Lower leg skin (tissue), 4 donors: Measurements from ENCODE around the gene MDM2. TPM values are rescaled to one million over a fixed set of nuclear protein-coding genes. Genes with fewer than 3 reads are reported as not detected.
"Not testable (repeated sequence)": the region's sequence is repeated elsewhere in the genome, so short reads cannot be mapped to it uniquely, and the experiment has no call there.

ENCODE experiments used
- DNase-seq, 2 donors: peaks; one replicate each; pipeline ENCODE4 v3.0.0-alpha.2; 2019; ENCODE audit warnings: low spot score in 2 of 2
- H3K4me3 ChIP-seq: fragments of 200-600 bp; sonication (generic); 2 replicates; pipeline ENCODE4 v1.5.1; 2017; ENCODE audit warnings: mild to moderate bottlenecking, low read depth; ENCODE audit not compliant: poor library complexity, severe bottlenecking
- POLR2A ChIP-seq, 2 donors: fragments of 450-650 bp; IDR thresholded peaks; one replicate each; pipeline ENCODE4 v1.6.1; 2016 to 2017; ENCODE audit warnings: antibody characterized with exemption in 2 of 2, mild to moderate bottlenecking in 1 of 2, moderate library complexity in 1 of 2
- WGBS, 2 donors: methylation state at CpG; one replicate each; pipeline ENCODE4 v1.1.5; 2018; 5-methylcytosine and 5-hydroxymethylcytosine counted together
- intact Hi-C: fragments of 100-400 bp; cut with DNase I; formaldehyde crosslinking; loops from one replicate; pipeline ENCODE4 v1.15.0; 2023; ENCODE audit warnings: low total_unique reads
- total RNA-seq, 4 donors: library from RNA; depleted of rRNA; stranded (reverse); fragments of >200 nt; gene quantifications; one replicate each; pipeline ENCODE4 v1.1.0, GENCODE V29; 2016
- TF ChIP-seq, protein P1 (sequence below), 3 donors: fragments of 450-650 bp; IDR thresholded peaks; one replicate each; pipeline ENCODE4 v1.5.1; 2016; ENCODE audit warnings: antibody characterized with exemption in 3 of 3, mild to moderate bottlenecking in 3 of 3, moderate library complexity in 2 of 3

The MDM2 gene
- total RNA-seq, 4 donors from 2014 or later, result 50.0 to 73.4 (median 60.3) TPM

DNA sequence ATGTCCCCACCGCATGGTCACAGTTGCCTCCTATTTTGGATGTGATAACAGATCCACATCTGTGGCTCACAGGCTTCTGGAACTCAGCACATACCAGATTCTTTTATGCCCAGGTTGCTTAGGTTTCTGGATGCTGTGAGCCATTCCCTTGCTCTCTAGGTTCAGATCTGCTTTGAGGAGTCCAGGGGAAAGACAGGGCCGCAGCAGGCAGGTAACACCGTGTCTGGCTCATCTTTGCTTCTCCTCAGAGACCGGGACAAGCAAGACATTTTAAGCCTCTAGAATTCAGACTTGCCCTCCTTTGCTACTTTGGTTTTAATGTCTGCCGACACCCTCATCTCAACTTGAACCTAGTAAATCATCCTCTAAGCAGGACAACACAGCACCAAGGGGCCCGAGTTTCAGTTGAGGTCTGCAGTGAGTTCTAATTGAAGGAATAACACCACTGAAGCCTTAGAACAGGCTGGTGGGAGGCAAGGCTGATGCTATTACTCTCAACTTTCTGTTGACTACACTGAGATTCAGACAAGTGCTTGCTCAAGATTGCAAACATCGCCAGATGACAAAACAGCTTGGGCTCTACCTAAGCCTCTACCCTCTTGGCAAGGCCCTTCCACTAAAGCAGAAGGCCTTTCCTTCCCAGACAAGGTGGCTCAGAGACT is 55.3 kb downstream of the MDM2 start:
- WGBS, 2 donors, result 69 to 71% methylated on average over 7 of the region's 7 CpGs
- intact Hi-C loops, result loop anchor here (5.0 kb wide), 1 partner anchor 209 kb away; no protein-coding TSS in a partner anchor
- peak in 1 of 2 donors; percentile 54 for DNase-seq
- no peak overlapping the region for H3K4me3 ChIP-seq
- TF ChIP-seq, protein P1, sequence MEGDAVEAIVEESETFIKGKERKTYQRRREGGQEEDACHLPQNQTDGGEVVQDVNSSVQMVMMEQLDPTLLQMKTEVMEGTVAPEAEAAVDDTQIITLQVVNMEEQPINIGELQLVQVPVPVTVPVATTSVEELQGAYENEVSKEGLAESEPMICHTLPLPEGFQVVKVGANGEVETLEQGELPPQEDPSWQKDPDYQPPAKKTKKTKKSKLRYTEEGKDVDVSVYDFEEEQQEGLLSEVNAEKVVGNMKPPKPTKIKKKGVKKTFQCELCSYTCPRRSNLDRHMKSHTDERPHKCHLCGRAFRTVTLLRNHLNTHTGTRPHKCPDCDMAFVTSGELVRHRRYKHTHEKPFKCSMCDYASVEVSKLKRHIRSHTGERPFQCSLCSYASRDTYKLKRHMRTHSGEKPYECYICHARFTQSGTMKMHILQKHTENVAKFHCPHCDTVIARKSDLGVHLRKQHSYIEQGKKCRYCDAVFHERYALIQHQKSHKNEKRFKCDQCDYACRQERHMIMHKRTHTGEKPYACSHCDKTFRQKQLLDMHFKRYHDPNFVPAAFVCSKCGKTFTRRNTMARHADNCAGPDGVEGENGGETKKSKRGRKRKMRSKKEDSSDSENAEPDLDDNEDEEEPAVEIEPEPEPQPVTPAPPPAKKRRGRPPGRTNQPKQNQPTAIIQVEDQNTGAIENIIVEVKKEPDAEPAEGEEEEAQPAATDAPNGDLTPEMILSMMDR (IDR thresholded peaks at IDR 0.05), result no peak
- TF ChIP-seq POLR2A (IDR thresholded peaks at IDR 0.05), result no peak

DNA sequence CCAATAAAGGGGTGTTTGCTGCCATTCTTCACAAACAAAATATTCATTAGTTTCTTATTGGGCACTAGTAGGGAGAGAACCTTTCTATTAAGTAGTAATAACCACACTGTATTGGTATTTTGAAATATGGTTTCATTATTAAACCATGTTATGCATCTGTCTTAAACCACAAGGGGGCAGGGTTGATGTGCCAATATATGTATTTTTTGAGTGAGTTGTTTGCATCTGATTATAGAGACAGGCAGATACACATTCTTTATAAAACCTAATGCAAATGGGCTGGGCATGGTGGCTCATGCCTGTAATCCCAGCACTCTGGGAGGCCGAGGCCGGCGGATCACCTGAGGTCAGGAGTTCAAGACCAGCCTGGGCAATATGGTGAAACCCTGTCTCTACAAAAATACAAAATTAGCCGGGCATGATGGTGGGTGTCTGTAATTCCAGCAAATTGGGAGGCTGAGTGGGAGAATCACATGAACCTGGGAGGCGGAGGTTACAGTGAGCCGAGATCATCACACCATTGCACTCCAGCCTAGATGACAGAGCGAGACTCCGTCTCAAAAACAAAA is 56.0 kb downstream of the MDM2 start:
- not testable (repeated sequence) for H3K4me3 ChIP-seq, DNase-seq
- intact Hi-C loops, result loop anchor here (5.0 kb wide), 1 partner anchor 208 kb away; no protein-coding TSS in a partner anchor
- WGBS, 2 donors, result 53 to 57% methylated on average over 8 of the region's 8 CpGs

DNA sequence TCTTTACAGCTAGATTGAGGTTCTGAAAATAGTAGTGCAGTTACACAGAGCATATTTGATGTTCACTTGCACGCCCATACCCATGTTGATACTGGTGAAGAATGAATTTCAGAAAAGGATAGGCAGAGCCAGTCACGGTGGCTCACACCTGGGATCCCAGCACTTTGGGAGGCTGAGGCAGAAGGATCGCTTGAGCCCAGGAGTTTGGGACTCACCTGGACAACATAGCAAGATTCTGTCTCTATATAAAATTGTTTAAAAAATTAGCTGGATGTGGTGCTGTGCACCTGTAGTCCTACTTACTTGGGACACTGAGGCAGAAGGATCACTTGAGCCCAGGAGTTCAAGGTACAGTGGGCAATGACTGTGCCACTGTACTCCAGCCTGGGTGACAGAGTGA is 56.6 kb downstream of the MDM2 start:
- no peak overlapping the region for H3K4me3 ChIP-seq
- DNase-seq, result no peak
- TF ChIP-seq, protein P1 (IDR thresholded peaks at IDR 0.05), result no peak
- TF ChIP-seq POLR2A (IDR thresholded peaks at IDR 0.05), result no peak
- intact Hi-C loops, result loop anchor here (5.0 kb wide), 1 partner anchor 208 kb away; no protein-coding TSS in a partner anchor
- WGBS, 2 donors, result 94 to 100% methylated on average over 3 of the region's 3 CpGs

DNA sequence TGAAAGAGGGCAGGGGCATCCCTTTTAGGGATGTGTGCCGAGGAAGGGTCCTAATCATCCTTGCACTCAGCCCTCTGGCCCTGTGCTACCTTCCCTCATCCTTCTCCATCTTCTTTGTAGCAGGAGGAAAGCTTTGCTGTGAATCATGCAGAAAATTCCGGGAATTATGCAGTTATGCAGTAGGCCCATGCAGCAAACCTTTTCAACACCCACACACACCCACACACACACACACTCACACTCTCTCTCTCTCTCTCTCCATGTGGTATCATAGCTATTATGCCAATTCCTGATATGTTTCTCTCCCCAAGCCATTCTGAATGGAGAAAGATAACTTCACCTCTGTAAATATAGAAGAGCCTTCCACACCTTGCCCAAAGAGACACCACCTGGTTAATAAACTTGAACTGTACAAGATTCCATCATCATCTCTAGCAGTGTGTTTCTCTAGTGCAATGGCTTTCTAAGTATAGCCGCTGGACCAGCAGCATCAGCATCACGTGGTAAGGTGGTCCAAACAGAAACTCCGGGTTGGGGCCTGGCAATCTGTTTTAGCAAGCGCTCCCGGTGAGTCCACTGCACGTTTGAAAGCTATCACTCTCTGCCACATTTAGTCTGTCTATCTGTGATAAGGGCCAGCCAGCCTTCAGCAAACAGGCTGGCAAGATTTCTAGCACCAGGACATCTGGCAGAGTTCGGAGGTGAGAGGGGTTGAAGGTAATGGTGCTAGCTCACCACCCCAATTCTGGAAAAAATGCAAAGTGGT is 57.6 kb downstream of the MDM2 start:
- 89 to 90% methylated on average over 9 of the region's 9 CpGs for WGBS, 2 donors
- intact Hi-C loops, result no loop called here
- no peak overlapping the region for H3K4me3 ChIP-seq
- TF ChIP-seq, protein P1 (IDR thresholded peaks at IDR 0.05), result no peak
- no peak for TF ChIP-seq POLR2A (IDR thresholded peaks at IDR 0.05)
- no peak for DNase-seq

DNA sequence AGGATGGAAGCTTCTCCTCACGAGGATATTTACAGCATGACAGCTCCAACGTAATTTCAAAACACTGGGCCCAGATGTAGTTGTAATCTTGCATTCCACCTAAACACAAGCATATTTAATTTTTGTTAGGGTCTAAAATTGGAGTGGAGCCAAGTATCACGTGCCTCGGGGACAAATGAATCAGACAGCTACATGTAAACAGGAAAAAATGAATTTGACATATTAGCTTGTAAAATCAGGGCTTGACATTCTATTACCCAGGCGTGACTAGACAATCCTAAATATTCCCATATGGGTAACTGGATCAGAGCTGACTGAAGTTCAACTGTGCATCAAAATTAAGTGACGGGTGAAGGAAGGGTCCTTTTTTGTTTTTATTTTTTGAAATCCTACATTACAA is 59.0 kb downstream of the MDM2 start:
- 48% methylated on average over 6 of the region's 6 CpGs for WGBS, 2 donors
- H3K4me3 ChIP-seq, result no peak overlapping the region
- no peak for TF ChIP-seq POLR2A (IDR thresholded peaks at IDR 0.05)
- TF ChIP-seq, protein P1 (IDR thresholded peaks at IDR 0.05), result no peak
- DNase-seq, result no peak
- intact Hi-C loops, result no loop called here

DNA sequence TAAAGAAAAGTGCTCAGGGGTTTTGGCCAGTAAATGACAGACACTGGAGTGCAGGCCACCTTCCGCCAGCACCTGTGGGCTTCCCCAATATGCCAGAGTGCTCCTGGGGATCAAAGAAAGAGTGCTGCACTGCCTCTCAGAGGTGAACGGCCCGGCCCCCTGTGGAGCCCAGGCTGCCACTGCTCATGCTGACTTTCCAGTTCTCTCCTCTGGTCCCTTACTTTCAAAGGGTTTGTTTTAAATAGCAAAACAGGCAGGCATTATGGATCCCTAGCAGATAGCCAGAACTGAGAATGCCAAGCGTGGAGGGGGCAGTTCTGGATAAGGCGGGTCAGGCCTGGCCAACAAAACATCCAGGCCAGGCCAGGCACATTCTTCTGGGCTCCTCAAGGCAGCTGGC is 59.6 kb downstream of the MDM2 start:
- no peak overlapping the region for H3K4me3 ChIP-seq
- DNase-seq, result no peak
- WGBS, 2 donors, result 90 to 97% methylated on average over 5 of the region's 5 CpGs
- no peak for TF ChIP-seq POLR2A (IDR thresholded peaks at IDR 0.05)
- TF ChIP-seq, protein P1 (IDR thresholded peaks at IDR 0.05), result no peak
- intact Hi-C loops, result no loop called here
